GM12872 (cell line): ENCODE results near the gene BTBD9.

ENCODE experiments used
- TF ChIP-seq, protein P1 (sequence below): IDR thresholded peaks from 3 replicates; pipeline ENCODE4 v1.5.1; 2011; ENCODE audit warnings: low read depth, mild to moderate bottlenecking, low read length, moderate library complexity; ENCODE audit not compliant: insufficient read depth

Gene BTBD9

GRCh38 chr6:38262609-38263008 is 377.1 kb downstream of the BTBD9 start:
- TF ChIP-seq, protein P1, sequence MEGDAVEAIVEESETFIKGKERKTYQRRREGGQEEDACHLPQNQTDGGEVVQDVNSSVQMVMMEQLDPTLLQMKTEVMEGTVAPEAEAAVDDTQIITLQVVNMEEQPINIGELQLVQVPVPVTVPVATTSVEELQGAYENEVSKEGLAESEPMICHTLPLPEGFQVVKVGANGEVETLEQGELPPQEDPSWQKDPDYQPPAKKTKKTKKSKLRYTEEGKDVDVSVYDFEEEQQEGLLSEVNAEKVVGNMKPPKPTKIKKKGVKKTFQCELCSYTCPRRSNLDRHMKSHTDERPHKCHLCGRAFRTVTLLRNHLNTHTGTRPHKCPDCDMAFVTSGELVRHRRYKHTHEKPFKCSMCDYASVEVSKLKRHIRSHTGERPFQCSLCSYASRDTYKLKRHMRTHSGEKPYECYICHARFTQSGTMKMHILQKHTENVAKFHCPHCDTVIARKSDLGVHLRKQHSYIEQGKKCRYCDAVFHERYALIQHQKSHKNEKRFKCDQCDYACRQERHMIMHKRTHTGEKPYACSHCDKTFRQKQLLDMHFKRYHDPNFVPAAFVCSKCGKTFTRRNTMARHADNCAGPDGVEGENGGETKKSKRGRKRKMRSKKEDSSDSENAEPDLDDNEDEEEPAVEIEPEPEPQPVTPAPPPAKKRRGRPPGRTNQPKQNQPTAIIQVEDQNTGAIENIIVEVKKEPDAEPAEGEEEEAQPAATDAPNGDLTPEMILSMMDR: no peak

- TF ChIP-seq, protein P1: no peak
Measured at GRCh38 chr6:38262026-38262425, 377.7 kb downstream of the BTBD9 start.

- TF ChIP-seq, protein P1: no peak
Measured at GRCh38 chr6:38261626-38262025, 378.1 kb downstream of the BTBD9 start.

DNA sequence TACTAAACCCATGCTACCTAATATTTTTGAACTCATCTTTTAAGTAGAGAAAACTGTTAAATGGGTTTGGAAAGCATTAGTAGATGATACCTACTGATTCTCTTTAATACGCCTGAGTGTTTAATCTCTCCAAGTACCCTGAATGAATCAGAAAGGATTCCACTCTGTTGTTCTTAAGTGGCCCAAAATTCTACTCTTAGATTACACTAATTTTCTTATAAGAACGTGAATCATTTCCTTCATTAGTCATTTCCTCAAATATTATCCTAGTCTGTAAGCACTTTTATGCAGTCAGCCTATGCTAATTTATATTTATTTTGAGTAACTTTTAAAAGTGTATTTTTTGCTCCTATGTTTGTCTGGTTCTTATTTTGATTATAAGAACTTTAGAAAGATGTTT is 380.0 kb downstream of the BTBD9 start:
- TF ChIP-seq, protein P1: no peak

DNA sequence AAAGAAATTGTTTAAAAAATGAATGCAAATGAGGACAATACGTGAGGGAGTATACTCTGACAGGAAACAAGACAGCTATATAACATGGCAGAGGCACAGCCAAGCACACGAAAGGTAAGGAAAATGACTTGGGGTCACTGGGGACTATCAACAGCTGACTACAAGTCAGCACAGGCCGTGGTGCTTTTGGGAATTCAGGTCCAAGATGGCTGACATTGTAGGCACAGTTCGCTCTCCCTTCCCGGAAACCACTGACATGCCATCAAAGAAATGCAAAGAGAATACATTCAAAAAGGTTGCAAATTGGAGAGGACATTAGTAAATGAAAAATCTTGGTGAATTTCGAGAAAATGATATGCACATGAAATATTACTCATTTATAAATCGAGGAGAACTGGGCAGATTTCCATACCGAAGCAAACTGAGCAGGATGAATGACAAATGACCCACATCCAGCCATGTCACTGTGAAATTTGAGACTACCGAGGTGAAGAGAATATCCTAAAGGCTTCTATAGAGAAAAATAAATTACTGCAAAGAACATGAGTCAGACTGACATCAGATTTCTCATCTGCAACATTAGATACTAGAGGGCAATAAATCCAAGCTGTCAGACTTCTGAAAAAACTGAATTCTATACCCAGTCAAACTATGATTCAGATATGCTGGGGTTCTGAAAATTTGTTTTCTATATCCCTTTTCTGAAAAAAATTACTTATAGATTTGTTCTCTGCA is 391.1 kb downstream of the BTBD9 start:
- TF ChIP-seq, protein P1: no peak

- TF ChIP-seq, protein P1: no peak
Measured at GRCh38 chr6:38245295-38245694, 394.4 kb downstream of the BTBD9 start.

DNA sequence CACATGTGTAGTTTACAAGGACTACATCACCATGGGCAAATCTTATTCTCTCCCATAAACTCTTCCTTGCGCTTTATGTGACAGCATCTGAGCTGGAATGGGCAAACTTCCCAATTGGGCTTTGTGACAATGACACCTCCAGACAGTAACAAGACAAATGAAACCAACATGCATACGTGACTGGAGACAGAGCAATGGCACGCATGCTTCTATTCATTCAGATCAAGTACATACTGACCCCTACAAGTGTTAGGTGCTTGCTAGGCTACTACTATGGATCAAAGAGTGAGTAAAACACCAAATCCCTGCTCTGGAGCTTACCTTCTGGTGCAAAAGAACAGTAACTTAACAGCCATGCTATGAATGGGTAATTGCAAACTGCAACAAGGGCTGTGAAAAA is 394.9 kb downstream of the BTBD9 start:
- TF ChIP-seq, protein P1: no peak
